A549 (cell line): Measurements from ENCODE around the gene RAMACL. TPM values are rescaled to one million over a fixed set of nuclear protein-coding genes. Genes with fewer than 3 reads are reported as not detected.

Experiments used
- ATAC-seq, 2 experiments: fragments of 200-7000 bp in 1 of 2; fragments of >200 bp in 1 of 2; cut with Nextera tagmentation in 1 of 2; cut with Tn5 transposase in 1 of 2; 3 replicates each; pipeline versions ENCODE4 v1.8.0 to v1.9.1; 2018 to 2020; ENCODE audit warnings: mild to moderate bottlenecking in 1 of 2, moderate library complexity in 1 of 2
- CTCF ChIA-PET: fragments of 300-600 bp; sonication (Branson Sonifier 250); formaldehyde crosslinking; extraction: SDS; loops from one replicate; lab custom pipeline; 2021; ENCODE audit warnings: antibody characterized with exemption, inconsistent platforms; lab: Yijun Ruan, JAX
- POLR2A ChIA-PET: fragments of 350-600 bp; formaldehyde crosslinking; extraction: SDS; loops from one replicate; lab custom pipeline; 2021; ENCODE audit warnings: antibody characterized with exemption, inconsistent platforms; lab: Yijun Ruan, JAX
- DNase-seq, 2 experiments: peaks; one replicate each; pipeline versions ENCODE4 v3.0.0 to v3.0.0-alpha.2; 2011 to 2016; ENCODE audit warnings: low read depth in 1 of 2, low spot score in 1 of 2
- FAIRE-seq: peaks from 2 replicates; lab custom pipeline; 2011; peaks lifted over from hg19 to GRCh38; lab: Jason Lieb, UNC
- H3K27ac ChIP-seq, 2 experiments: fragments of >200 bp; sonication (Bioruptor Twin); formaldehyde crosslinking; 3 replicates each; pipeline ENCODE4 v1.5.1; 2016 to 2017
- H3K4me1 ChIP-seq: fragments of >200 bp; sonication (Bioruptor Twin); formaldehyde crosslinking; 3 replicates; pipeline ENCODE4 v1.6.1; 2016
- H3K4me2 ChIP-seq: fragments of >200 bp; sonication (Bioruptor Twin); formaldehyde crosslinking; 3 replicates; pipeline ENCODE4 v1.6.1; 2016
- H3K4me3 ChIP-seq: fragments of >200 bp; sonication (Bioruptor Twin); formaldehyde crosslinking; 3 replicates; pipeline ENCODE4 v1.5.1; 2016
- H3K9me3 ChIP-seq: fragments of >200 bp; sonication (Bioruptor Twin); formaldehyde crosslinking; 3 replicates; pipeline ENCODE4 v1.6.1; 2016
- BHLHE40 ChIP-seq: IDR thresholded peaks from 2 replicates; pipeline ENCODE4 v1.6.1; 2012; ENCODE audit warnings: low read depth, low read length, inconsistent platforms
- CBX2 ChIP-seq: fragments of 200-600 bp; sonication (generic); IDR thresholded peaks from 2 replicates; pipeline ENCODE4 v1.6.1; 2016; ENCODE audit warnings: low read depth, mild to moderate bottlenecking, borderline replicate concordance
- CBX8 ChIP-seq: fragments of 200-600 bp; sonication (generic); IDR thresholded peaks from 2 replicates; pipeline ENCODE4 v1.6.1; 2016
- CHD2 ChIP-seq: fragments of 150-350 bp; IDR thresholded peaks from 2 replicates; pipeline ENCODE4 v1.6.1; 2014; ENCODE audit warnings: low read length; ENCODE audit not compliant: partially characterized antibody
- CHD4 ChIP-seq: fragments of 200-600 bp; sonication (generic); IDR thresholded peaks from 2 replicates; pipeline ENCODE4 v1.6.1; 2016; ENCODE audit warnings: antibody characterized with exemption, mild to moderate bottlenecking, borderline replicate concordance
- EHF ChIP-seq: fragments of 250-450 bp; sonication (Bioruptor Pico); IDR thresholded peaks from 2 replicates; pipeline ENCODE4 v1.5.0; 2020; ENCODE audit warnings: mild to moderate bottlenecking
- FOSL2 ChIP-seq, 2 experiments: fragments of 450-650 bp in 1 of 2; fragments of >200 bp in 1 of 2; sonication (Bioruptor Twin) in 1 of 2; formaldehyde crosslinking; IDR thresholded peaks; 2 replicates each; pipeline versions ENCODE4 v1.5.0 to v1.6.1; 2016 to 2020; ENCODE audit warnings: mild to moderate bottlenecking in 1 of 2, moderate library complexity in 1 of 2
- FOXS1 ChIP-seq: fragments of 250-450 bp; sonication (Bioruptor Pico); IDR thresholded peaks from 2 replicates; pipeline ENCODE4 v1.5.0; 2020; ENCODE audit warnings: mild to moderate bottlenecking, moderate library complexity
- GATA3 ChIP-seq: IDR thresholded peaks from 2 replicates; pipeline ENCODE4 v1.6.1; 2012; ENCODE audit warnings: borderline replicate concordance
- HEYL ChIP-seq: fragments of 250-450 bp; sonication (Bioruptor Pico); IDR thresholded peaks from 2 replicates; pipeline ENCODE4 v1.8.0; 2021; ENCODE audit warnings: mild to moderate bottlenecking, moderate library complexity
- HOXB5 ChIP-seq: fragments of 250-450 bp; sonication (Bioruptor Pico); IDR thresholded peaks from 2 replicates; pipeline ENCODE4 v1.5.0; 2020; ENCODE audit warnings: mild to moderate bottlenecking, moderate library complexity
- KDM1A ChIP-seq: fragments of 200-600 bp; sonication (generic); IDR thresholded peaks from 2 replicates; pipeline ENCODE4 v1.6.1; 2016; ENCODE audit warnings: low read depth, mild to moderate bottlenecking
- KDM5A ChIP-seq: fragments of 200-600 bp; sonication (generic); IDR thresholded peaks from 2 replicates; pipeline ENCODE4 v1.6.1; 2016; ENCODE audit warnings: antibody characterized with exemption, mild to moderate bottlenecking
- MAZ ChIP-seq: fragments of 150-350 bp; IDR thresholded peaks from 2 replicates; pipeline ENCODE4 v1.6.1; 2014; ENCODE audit warnings: antibody characterized with exemption, low read depth, low read length, borderline replicate concordance
- MYC ChIP-seq: IDR thresholded peaks from 2 replicates; pipeline ENCODE4 v1.6.1; 2012; ENCODE audit warnings: mild to moderate bottlenecking, inconsistent platforms, low read length, improper control_type of control experiment, borderline replicate concordance
- NPAS2 ChIP-seq: fragments of 250-450 bp; sonication (Bioruptor Pico); IDR thresholded peaks from 2 replicates; pipeline ENCODE4 v1.8.0; 2022; ENCODE audit warnings: mild to moderate bottlenecking, moderate library complexity, borderline replicate concordance
- PHF8 ChIP-seq: fragments of 200-600 bp; sonication (generic); IDR thresholded peaks from 2 replicates; pipeline ENCODE4 v1.6.1; 2016; ENCODE audit warnings: low read depth, mild to moderate bottlenecking, antibody characterized with exemption, moderate library complexity, borderline replicate concordance
- RFX5 ChIP-seq: fragments of 450-650 bp; IDR thresholded peaks from 2 replicates; pipeline ENCODE4 v1.7.1; 2014; ENCODE audit warnings: antibody characterized with exemption, mild to moderate bottlenecking, moderate library complexity
- SREBF2 ChIP-seq: fragments of 450-650 bp; IDR thresholded peaks from 2 replicates; pipeline ENCODE4 v1.6.1; 2014; ENCODE audit warnings: mild to moderate bottlenecking, moderate library complexity
- ZC3H11A ChIP-seq: fragments of 450-650 bp; IDR thresholded peaks from 2 replicates; pipeline ENCODE4 v1.6.1; 2014; ENCODE audit warnings: antibody characterized with exemption, mild to moderate bottlenecking
- ZSCAN20 ChIP-seq: fragments of 250-450 bp; sonication (Bioruptor Pico); IDR thresholded peaks from 2 replicates; pipeline ENCODE4 v1.8.0; 2022; ENCODE audit warnings: mild to moderate bottlenecking, moderate library complexity
- WGBS: methylation state at CpG from one replicate; pipeline ENCODE4 v1.1.6; 2017; ENCODE audit errors: missing lambda C conversion rate; 5-methylcytosine and 5-hydroxymethylcytosine counted together
- polyA plus RNA-seq, 4 experiments: library from polyadenylated mRNA; depleted of rRNA in 3 of 4; stranded (reverse); fragments of >200 nt; fragmentation: RNase III in 1 of 4; extraction: RNeasy Plus Mini Kit Qiagen cat#74134 plus additional on column Dnase treatment in 1 of 4; gene quantifications; 2 replicates in 3 of 4; 3 replicates in 1 of 4; pipeline ENCODE4 v1.2.3, GENCODE V29; 2011 to 2017
- TF ChIP-seq, protein P1 (sequence below): fragments of 450-650 bp; IDR thresholded peaks from 2 replicates; pipeline ENCODE4 v1.6.1; 2014; ENCODE audit warnings: antibody characterized with exemption

Gene RAMACL
- polyA plus RNA-seq, 2 of the 4 experiments (the other 2 are of a cell fraction): 0.08 to 0.67 TPM

DNA sequence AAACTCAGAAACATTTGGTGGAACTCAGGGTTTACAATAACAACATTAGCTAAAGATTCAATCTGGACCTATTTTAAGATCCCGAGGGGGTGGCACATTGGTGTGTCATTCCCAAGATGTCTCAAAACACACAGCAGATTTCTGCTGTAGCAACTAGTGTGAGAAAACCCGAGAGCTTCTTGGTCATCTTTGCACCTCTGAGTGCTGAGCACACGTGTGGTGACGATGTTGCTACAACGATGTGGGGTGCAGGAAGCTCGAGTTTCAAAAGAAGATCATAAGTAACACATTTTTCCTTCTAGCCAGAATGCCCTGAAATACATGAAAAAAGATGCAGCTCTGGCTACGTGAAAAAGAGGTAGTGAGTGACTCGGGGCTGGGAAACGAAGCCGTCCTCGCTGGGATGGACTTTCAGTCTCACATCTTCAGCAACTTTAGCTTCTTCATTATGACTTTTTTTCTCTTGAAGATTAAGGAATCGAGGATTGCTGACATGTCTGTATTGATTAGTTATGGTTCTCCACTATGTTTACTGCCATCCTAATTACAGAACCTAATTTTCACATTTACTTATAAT is 1.5 kb downstream of the RAMACL start:
- no peak for DNase-seq
- TF ChIP-seq CBX2: no peak
- TF ChIP-seq MAZ: no peak
- TF ChIP-seq MYC: no peak
- TF ChIP-seq, protein P1, sequence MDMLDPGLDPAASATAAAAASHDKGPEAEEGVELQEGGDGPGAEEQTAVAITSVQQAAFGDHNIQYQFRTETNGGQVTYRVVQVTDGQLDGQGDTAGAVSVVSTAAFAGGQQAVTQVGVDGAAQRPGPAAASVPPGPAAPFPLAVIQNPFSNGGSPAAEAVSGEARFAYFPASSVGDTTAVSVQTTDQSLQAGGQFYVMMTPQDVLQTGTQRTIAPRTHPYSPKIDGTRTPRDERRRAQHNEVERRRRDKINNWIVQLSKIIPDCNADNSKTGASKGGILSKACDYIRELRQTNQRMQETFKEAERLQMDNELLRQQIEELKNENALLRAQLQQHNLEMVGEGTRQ: no peak
- no peak for TF ChIP-seq HOXB5
- Histone ChIP-seq H3K4me3 (no peak overlapping the region), H3K9me3 (no peaks in the 10 kb centered on the region), H3K4me2 (no peak overlapping the region), H3K27ac (no peak overlapping the region), H3K4me1 (no peaks in the 10 kb centered on the region)
- FAIRE-seq: no peak
- WGBS: 32% methylated on average over 12 of the region's 12 CpGs
- ATAC-seq: no peak
- ChIA-PET POLR2A (no interaction called here), CTCF (interaction anchor here (1.1 kb wide), 1 partner anchor 187 kb away, joined by 3 read pairs; no protein-coding TSS in a partner anchor)

DNA sequence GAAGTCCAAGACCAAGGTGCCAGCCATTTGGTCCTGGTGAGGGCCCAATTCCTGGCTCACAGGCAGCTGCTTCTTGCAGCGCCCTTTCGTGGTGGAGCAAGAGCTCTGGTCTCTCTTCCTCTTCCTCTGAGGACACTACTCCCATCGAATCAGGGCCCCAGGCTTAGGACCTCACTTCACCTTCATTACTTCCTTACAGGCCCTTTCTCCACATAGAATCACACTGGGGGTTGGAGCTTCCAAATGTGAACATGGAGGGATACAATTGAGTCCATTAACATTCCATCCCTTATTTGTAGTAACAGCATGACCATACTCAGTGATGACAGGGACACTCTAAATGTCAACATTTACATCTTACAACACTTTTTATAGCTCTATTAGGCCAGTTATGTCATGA is 2.3 kb downstream of the RAMACL start:
- WGBS: 27% methylated on average over 3 of the region's 3 CpGs
- ATAC-seq: no peak
- Histone ChIP-seq H3K9me3 (no peaks in the 10 kb centered on the region), H3K4me3 (no peak overlapping the region), H3K4me1 (no peaks in the 10 kb centered on the region), H3K4me2 (no peak overlapping the region), H3K27ac (no peak overlapping the region)
- no peak for TF ChIP-seq HEYL (CRISPR knock-in tag)
- ChIA-PET CTCF (interaction anchor here (1.1 to 1.2 kb wide), 2 partner anchors 11 to 187 kb away, joined by 3 to 4 read pairs; no protein-coding TSS in a partner anchor), POLR2A (no interaction called here)
- FAIRE-seq: no peak
- DNase-seq: no peak

DNA sequence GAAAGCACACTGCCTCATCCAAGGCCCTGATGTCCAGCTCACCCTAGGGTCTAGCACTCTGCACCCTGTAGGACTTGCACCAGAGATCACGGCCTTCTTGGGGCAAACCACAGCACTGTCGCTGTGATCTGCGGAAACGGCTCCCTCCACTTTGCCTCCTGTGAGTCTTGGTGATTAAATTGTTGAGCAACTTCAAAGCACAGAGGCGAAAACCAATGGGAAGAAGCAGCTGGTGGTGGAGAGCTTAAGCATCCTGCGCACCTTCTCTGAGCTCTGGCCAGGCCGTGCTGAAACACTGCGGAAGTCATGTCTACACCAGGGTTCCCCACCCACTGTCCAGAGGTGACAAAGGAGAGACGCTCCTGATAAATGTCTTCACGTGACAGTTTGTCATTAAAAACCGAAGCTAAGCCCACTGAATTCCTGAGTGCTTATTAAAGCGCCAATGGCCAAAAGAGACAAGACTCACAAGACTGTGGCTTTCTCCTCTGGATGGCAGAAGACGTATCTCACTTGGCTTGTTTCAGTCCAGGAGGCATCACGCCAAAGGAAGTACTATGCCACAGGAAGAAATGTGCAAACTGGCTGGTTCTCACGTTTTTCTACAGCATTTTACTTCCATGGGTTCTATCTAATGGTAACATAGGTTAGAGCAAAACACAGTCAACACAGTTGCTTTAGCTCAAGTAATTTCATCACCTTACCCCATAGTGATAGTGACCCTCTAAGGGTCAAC is 3.1 kb downstream of the RAMACL start:
- ChIA-PET CTCF (interaction anchor here (1.2 to 1.3 kb wide), 2 partner anchors 11 kb away, joined by 3 to 4 read pairs; no protein-coding TSS in a partner anchor), POLR2A (no interaction called here)
- FAIRE-seq (no peak), ATAC-seq (no peak), DNase-seq (no peak)
- H3K27ac ChIP-seq: no peak overlapping the region
- no peaks in the 10 kb centered on the region for H3K4me1 ChIP-seq
- H3K9me3 ChIP-seq: no peaks in the 10 kb centered on the region
- WGBS: 64% methylated on average over 10 of the region's 15 CpGs
- TF ChIP-seq SREBF2 (no peak), KDM1A (no peak), BHLHE40 (no peak), NPAS2 (CRISPR knock-in tag) (no peak), FOXS1 (no peak), CHD4 (no peak), CBX8 (no peak), ZC3H11A (no peak), GATA3 (no peak), EHF (no peak), FOSL2 (IDR thresholded peaks at IDR 0.05) (no peak), FOSL2 (CRISPR knock-in tag; IDR thresholded peaks at IDR 0.05) (no peak), RFX5 (no peak), PHF8 (no peak), ZSCAN20 (no peak), CHD2 (no peak), KDM5A (no peak)
- no peak overlapping the region for H3K4me2 ChIP-seq
- H3K4me3 ChIP-seq: no peak overlapping the region
